DMS53 (cell line): ENCODE data around the gene KHK.

Experiments
- DNase-seq: peaks from one replicate; lab custom pipeline; 2025; lab: John Stamatoyannopoulos, UW

The KHK gene

GRCh38 chr2:27086724-27087593 lies at the start of gene KHK:
Gene KHK, plus strand, starts transcription at chr2:27086772. Its CDS starts 488 bp downstream, at chr2:27087260.
- DNase-seq, result peak; percentile 86

- DNase-seq, result no peak
These were observed 48.6 kb upstream of the KHK start for GRCh38 chr2:27038012-27038411.

GRCh38 chr2:27038631-27039339 lies 47.8 kb upstream of the KHK start:
- no peak for DNase-seq

GRCh38 chr2:27039426-27039825 lies 47.1 kb upstream of the KHK start:
- DNase-seq, result no peak

- no peak for DNase-seq
These were observed 46.7 kb upstream of the KHK start for GRCh38 chr2:27039871-27040270.

GRCh38 chr2:27040282-27040681 lies 46.3 kb upstream of the KHK start:
- no peak for DNase-seq

GRCh38 chr2:27041752-27042151 lies 44.8 kb upstream of the KHK start:
- no peak for DNase-seq

- peak; percentile 32 for DNase-seq
These were observed 44.4 kb upstream of the KHK start for GRCh38 chr2:27042159-27042661.

GRCh38 chr2:27042985-27043634 lies 43.5 kb upstream of the KHK start:
- no peak for DNase-seq

- peak; percentile 36 for DNase-seq
These were observed 36.9 kb upstream of the KHK start for GRCh38 chr2:27049422-27050280.

- peak; percentile 94 for DNase-seq
These were observed 36.1 kb upstream of the KHK start for GRCh38 chr2:27050281-27050995.

GRCh38 chr2:27050996-27051901 lies 35.3 kb upstream of the KHK start, which contains the start of gene AGBL5:
Gene AGBL5, plus strand, starts transcription at chr2:27051668. Its CDS starts 1,291 bp downstream, at chr2:27052959.
- DNase-seq, result peak; percentile 94

- peak; percentile 49 for DNase-seq
These were observed 34.5 kb upstream of the KHK start for GRCh38 chr2:27051902-27052645.

- no peak for DNase-seq
These were observed 33.3 kb upstream of the KHK start for GRCh38 chr2:27053321-27053720.

GRCh38 chr2:27053776-27054175 lies 32.8 kb upstream of the KHK start:
- no peak for DNase-seq

- DNase-seq, result no peak
These were observed 31.9 kb upstream of the KHK start for GRCh38 chr2:27054721-27055120.

- no peak for DNase-seq
These were observed 29.4 kb upstream of the KHK start for GRCh38 chr2:27057184-27057583.

- no peak for DNase-seq
These were observed 28.4 kb upstream of the KHK start for GRCh38 chr2:27058210-27058609.
